RKO (cell line): ENCODE results near the gene XIRP2.

Experiments
- DNase-seq: peaks from one replicate; pipeline ENCODE4 v3.0.0-alpha.2; 2016; ENCODE audit warnings: low spot score

Gene XIRP2

GRCh38 chr2:167136879-167137596 lies 248.8 kb downstream of the XIRP2 start:
- no peak for DNase-seq

DNA sequence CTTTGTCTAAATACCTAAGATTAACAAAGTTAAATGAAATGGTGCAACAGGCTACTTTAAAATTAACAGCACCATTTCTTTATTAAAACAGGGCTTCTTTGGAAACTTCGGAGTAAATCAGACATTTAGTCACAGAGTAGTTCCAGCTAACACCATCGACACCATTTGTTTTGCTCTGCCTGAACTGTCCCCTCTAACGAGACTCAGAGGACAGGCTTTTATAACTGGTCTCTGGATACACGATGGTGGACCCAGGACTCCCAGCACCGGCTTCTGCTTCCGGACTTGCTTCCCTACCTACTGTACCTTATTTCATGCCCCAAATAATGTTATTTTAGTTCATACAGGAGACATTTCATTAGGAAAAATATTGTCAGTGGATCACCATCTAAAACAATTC lies 252.1 kb downstream of the XIRP2 start:
- DNase-seq: no peak

- peak; percentile 89 for DNase-seq
These were observed 252.5 kb downstream of the XIRP2 start for GRCh38 chr2:167140767-167141166.

GRCh38 chr2:167142554-167142953 lies 254.3 kb downstream of the XIRP2 start:
- no peak for DNase-seq

GRCh38 chr2:167144179-167144898 lies 256.1 kb downstream of the XIRP2 start:
- DNase-seq: no peak

DNA sequence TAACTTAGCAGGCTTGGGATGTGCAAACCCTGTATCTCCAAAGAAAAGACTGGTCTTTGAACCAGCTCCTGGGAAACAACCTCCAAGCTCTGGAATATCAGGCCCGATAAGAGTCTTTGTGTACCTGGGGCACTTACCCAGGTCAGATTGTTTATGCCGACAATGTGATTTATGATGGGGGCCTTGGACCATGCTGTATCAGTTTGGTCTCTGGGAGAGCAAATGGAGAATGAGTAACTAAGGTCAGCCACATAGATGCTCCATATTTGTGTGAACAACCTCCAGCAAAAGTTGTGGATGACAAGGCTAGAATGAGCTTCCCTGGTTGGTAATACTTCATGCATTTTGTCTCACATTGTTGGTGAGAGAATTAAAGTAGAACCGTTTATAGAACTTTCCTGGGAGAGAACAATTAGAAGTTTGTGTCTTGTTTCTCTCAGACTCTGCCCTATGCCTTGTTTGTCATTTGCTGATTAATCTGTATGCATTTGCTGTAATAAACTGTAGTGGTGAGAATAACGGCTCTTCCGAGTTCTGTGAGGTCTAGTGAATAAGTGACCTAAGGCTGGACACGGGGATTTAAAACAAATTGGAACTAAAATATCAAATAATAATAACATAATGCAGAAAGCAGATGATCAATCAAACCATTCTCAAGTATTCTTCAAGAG lies 259.1 kb downstream of the XIRP2 start:
- no peak for DNase-seq

DNA sequence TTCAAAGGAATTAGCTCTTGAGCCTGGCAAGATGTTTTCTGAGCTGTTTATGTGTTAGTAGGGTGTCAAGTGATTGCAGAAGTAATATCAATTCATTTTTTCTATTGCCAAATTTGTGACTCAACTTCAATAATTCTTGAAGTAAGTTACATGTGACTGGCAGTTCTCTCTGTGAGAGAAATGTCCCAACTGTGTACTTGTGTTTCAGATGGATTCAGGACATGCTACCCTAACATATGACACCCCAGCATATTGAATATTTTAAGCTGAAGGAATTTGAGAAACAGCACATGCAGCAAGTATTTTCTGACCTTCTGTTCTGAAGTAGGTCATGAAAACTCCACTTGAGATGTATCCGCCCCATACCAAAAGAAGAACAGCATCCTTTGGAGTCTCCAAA lies 263.6 kb downstream of the XIRP2 start:
- DNase-seq: no peak

DNA sequence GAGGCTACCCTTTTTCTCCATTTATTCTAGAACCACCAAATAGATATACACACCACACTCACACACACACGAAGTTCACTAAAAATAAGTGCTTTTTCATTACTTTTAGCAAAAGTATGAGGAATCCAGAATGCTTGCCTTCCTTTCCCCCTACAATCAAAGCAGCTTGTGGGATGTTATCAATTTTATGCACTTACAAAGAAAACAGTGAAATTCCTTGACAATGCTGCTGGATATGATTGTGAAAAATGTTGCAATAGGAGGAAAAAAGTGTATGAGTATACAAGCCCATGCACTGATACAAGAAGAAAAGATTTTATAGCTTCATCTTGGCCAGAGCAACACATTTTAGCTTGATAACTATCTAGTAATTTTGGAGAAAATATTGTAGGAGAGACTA lies 269.2 kb downstream of the XIRP2 start:
- DNase-seq: no peak

DNA sequence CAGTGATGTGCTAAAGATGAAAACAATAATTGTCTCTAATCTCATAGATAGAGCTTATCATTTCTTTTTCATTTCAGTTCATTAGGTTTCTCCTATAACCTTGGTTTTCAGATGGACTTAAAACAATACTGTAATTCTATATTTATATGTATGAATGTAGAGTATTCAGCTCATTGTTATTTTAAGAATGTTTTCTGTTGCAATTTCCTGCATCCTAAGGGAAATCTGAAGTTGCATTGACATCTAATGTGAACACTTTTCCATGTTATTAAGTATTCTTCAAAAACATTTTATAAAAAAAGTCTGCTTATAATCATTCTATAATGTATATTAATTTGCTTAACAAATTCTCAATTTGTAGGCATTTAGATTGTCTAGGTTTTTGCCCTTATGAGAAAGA lies 288.9 kb downstream of the XIRP2 start:
- no peak for DNase-seq

DNA sequence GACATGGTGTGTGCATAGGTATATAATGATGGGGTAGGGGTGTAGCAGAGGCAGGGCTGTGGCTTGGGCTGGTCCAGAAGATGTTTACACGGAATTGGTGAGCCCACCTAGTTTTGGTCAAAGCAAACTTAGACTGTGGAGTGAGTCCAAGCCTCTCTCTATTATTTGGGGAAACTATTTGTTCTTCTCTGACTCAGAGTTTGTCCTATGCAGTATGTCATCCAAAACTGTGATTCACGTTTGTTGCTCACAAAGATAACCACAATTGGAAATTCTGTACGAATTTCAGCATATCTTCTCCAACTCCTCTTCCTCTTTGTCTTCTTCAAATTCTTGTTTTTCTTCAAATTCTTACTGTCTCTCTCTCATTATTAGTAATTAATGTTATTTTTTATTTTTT lies 292.9 kb downstream of the XIRP2 start:
- peak; percentile 34 for DNase-seq

GRCh38 chr2:167181688-167182087 lies 293.4 kb downstream of the XIRP2 start:
- DNase-seq: no peak

DNA sequence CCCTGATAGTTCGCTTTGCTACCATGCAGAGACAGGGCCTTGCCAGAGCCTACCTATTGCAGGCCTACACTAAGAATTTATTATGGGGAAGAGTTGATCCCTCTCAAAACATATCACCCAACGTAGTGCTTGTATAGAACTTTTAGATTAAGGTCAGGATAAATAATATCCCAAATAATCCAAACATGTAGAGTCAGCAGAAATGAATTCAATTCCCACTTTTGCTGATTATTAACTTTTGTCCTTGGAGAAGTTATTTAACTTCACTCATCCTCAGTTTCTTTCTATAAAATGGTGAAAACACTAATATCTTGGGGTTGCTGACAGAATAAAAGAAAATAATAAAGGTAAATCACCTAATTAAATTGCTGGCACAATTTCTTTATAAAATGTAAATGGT lies 294.1 kb downstream of the XIRP2 start:
- no peak for DNase-seq

- no peak for DNase-seq
These were observed 295.7 kb downstream of the XIRP2 start for GRCh38 chr2:167183931-167184330.

DNA sequence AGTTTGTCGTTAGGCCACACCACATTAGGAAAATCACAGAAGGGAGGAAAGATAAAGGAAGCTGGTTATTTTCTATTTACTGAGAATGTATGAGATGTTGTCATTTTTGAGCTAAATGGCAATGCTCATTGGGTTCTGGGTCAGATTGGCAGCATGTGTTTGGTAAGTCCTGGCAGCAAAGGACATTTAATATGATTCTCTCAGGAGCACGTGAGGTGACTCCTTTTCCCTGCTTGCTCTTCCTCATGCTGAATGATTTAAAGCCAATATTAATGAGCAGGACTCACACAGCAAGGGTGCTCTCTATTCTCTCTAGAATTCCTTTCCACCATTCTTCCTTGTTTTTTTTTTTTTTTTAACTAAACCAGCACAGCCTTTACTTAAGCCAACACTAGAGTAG lies 298.2 kb downstream of the XIRP2 start:
- no peak for DNase-seq

GRCh38 chr2:167187049-167187727 lies 298.9 kb downstream of the XIRP2 start:
- DNase-seq: no peak

- DNase-seq: no peak
These were observed 300.0 kb downstream of the XIRP2 start for GRCh38 chr2:167187978-167188967.

DNA sequence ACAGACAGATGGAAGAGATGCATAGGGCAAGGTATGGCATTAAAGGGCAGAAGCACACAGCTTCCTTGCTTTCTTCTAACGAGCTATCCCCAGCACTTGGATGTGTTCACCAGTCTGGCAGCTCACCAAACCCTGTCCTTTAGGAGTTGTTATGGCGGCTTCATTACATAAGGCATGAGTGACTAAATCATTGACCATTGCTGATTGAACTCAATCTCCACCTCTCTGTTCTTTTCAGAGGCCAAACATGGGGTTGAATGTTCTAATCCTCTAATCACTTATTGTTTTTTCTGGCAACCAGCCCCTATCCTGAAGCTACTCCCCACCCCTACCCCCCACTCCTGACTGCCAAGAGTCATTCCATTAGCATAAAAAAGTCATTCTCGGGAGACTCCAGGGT lies 301.8 kb downstream of the XIRP2 start:
- no peak for DNase-seq

GRCh38 chr2:167191588-167191987 lies 303.3 kb downstream of the XIRP2 start:
- no peak for DNase-seq

GRCh38 chr2:167192833-167193232 lies 304.6 kb downstream of the XIRP2 start:
- peak; percentile 61 for DNase-seq

DNA sequence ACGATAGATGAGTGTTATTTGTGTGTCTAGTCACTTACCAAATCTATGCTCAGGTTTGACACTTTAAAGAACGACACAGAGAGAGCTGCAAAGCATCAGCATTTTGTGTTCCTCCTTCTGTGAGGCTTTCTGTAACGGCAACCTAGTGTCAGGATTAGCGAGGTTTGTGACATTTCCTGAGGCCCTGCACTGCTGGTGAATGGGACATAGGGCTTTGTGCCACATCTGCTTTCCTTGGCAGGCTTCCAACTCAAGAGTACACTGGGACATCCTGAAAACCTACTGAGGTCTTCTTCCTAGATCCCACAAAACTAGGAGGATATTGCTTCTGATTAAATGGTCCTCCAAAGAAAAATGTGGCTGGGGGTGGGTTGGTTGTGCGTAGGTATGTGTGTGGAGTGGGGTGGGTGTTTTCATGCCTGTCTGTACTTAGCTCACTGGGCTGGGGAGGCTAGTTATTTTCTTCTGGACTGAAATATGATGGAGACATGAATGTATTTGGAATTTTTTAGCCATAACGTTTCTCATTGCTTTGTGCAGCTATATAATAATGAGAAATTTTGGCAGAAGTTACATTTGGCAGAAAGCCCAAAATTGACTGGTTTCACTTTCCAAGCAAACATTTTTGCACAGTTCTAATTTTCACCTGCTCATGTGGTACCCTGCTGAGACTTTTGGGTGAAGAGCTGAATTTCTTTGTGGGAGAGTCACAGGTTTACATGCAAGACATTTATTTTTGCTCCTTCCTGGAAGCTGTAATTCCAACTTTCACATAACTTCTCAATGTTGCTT lies 308.4 kb downstream of the XIRP2 start:
- DNase-seq: no peak

- no peak for DNase-seq
These were observed 309.7 kb downstream of the XIRP2 start for GRCh38 chr2:167198009-167198408.
